HG03460 (cell line): ENCODE data around the gene LRMDA.

Source experiments
- ATAC-seq: cut with Tn5 transposase; IDR thresholded peaks from one replicate; pipeline ENCODE4 v1.9.1; 2021; ENCODE audit not compliant: unreplicated experiment

Gene LRMDA

DNA sequence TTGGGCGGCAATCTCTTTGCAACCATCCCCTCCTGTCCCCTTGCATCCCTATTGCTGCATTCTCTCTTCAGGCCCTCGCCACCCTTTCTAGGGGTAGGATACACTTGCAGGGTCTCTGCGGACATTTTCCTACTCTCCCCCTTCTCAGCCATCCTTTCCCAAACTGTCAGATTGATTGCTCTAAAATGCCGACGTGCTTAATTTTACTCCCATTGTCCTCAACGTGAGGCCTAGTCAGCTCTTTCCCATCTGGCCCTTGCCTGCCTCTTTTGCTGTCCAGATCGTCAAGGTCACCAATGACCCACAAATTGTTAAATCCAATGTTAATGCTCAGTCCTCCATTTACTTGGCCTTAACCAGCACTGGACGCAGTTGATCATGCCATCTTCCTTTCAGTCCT is 12.7 kb upstream of the LRMDA start:
- no peak for ATAC-seq

DNA sequence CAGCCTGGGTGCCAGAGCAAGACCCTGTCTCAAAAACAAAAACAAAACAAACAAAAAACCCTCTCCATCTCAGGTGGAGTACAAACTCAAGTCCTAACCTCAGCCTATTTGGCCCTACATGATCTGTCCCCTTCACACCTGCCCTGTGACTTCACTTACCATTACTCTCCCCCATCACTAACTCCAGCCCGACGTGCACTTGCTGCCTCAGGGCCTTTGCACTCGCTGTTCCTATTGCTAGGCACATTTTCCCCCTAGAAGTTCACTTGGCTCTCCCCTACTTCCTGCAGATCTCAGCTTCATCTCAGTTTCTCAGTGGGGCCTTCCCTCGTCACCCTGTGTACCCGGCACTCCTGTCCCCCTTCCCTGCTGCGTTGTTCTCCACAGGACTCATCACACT is 8.5 kb upstream of the LRMDA start:
- no peak for ATAC-seq

GRCh38 chr10:75424571-75424970 is 6.9 kb upstream of the LRMDA start:
- no peak for ATAC-seq

DNA sequence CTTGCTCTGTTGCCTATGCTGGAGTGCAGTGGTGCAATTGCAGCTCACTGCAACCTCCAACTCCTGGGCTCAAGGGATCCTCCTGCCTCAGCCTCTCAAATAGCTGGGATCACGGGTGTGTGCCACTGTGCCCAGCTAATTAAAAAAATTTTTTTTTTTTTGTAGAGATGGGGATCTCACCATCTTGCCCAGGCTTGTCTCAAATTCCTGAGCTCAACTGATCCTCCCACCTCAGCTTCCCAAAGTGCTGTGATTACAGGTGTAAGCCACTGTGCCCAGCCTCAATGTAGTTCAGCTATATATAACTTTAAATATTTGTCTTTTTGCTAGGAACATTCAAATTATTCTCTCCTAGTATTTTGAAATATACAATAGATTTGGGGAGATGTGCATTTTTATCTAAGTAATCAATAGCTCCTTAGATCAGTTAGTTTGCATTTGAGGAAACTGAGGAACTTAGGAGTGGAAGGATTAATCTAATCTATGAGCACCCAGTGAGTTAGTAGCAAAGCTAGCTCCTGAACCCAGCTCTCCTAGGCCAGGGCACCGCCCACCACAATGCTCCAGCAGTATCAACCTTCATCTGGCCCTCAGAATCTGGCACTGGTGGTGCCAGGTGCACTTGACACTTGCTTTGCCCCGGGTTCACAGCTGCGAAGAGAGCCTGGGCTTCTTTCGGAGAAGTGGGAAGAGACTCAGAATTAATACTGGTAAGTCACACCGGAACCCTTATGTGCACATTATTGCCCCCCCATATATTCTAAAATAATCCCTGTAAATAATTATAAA is 5.9 kb upstream of the LRMDA start:
- no peak for ATAC-seq

DNA sequence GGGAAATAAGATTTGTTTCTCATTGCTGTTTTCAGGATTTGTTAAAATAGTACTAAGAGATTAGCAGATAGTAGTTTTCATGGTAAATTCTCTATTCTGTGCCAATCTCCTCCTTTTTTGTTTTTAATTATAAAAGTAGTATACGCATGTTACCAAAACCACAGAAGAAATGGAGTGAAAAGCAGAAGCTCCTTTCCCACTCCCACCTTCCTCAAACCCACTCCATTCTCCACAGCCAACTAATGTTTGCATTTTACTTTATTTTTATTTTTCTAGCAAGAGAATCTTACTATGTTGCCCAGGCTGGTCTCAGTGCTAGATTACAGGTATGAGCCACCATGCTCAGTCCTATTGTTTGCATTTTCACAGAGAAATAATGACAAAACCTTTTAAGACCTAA is 4.5 kb upstream of the LRMDA start:
- no peak for ATAC-seq

DNA sequence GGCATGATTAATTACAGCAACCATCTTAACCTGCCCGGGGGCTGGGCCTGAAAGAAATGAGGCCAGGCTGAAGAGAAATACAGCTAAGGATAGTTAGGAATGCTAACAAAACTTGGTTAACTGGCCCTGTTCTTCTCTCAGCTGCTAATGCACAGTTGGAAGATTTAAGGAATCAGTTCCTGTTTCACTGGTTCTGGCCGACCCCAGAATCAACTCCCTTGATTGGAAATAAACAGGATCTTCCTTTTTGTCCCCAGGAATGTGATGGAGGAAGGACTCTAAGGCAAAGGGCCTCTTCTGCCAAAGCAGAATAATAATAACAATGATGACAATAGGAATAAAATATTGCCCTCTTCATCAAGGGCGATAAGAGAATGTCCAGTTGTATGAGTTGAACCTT is 3.5 kb upstream of the LRMDA start:
- no peak for ATAC-seq

DNA sequence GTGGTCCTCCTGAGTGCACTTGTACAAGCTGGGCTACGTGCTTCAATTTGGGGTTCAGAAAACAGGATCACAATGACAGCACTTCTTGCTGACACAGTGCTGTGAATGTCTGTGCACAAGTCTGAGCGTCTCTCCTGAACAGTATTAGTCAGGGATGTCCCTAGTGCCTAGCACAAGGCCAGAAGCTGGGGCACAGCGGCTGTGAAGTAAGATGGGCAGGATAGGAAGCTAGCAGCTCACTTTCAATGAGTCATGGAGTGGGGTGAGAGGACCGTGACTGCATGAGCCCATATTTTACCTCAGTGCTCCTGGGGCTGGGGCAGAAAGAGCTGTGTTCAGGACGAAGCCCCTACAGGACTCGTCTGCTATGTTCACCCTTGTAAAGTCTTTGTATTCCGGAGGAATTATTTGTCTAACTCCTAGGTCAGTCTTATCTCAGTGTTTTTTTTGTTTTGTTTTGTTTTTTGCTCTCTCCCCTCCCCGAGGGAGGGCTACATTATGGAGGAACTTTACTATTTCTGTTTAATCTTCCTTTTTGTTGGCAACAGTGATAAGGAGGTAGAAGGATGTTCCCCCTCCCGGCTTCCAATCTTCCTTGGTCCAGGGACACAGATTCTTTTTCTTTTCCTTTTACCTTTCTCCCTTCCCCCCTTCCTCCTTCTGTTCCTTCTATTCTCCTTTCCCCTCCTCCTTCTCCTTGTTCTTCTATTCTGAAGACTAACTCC is 2.8 kb upstream of the LRMDA start:
- no peak for ATAC-seq

- ATAC-seq: no peak
Observed at GRCh38 chr10:75429159-75429827, 2.1 kb upstream of the LRMDA start.

DNA sequence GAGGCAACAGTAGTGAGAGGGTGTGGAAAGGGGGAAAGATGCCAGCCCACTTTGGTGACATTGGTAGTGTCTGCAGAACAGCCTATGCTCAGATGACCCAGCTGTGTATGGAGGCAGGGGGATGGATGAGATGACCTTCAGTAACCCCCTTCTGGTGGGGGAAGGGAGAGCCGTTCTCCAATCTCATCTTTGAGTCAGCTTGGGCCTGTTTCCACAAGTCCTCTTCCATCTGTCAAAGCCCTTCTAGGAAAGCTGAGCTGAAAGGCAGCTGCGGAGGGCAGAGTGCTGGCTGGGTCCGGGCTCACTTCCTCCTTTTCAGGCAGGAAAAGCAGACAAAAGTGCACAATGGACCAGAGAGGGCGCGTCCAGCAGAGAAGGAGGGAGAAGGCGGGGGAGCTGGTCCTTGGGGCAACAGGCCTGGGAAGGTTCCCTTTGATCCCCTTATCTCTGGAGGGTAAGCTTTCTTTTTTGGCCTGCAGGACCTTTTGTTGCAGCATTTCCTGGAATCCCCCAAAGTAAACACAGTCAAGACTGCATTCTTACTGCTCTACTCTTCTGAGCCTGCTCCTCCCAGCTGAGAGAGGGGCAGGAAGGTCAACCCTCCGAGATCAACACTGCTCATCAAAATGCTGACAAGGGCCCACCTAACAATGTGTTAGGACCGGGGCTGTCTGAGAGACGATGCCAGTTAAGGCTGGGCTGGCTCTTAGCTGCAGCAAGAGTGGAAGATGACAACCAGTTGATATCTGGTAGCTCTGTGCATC is 1.2 kb upstream of the LRMDA start:
- ATAC-seq: no peak

- ATAC-seq: no peak
Observed at GRCh38 chr10:75432176-75432575, 752 bp downstream of the LRMDA start.

DNA sequence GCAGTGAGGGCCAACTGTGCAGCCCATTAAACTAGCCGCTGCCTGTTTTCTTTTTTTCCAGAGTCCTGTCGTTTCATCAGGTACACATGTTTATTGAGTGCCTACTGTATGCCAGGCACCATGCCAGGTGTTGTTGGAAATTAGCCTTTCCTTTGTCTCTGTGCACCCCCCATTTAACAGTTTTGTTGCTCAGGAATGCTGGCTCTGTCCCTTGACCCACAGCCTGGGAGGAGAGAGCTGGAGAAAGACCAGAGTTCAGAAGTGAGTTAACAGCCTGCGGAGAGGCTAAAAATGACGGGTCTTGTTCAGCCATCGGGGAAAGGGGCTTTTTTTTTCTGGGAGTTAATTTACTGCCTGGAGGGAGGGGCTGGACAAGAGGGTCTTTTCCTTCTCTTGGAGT is 1.3 kb downstream of the LRMDA start:
- ATAC-seq: no peak

DNA sequence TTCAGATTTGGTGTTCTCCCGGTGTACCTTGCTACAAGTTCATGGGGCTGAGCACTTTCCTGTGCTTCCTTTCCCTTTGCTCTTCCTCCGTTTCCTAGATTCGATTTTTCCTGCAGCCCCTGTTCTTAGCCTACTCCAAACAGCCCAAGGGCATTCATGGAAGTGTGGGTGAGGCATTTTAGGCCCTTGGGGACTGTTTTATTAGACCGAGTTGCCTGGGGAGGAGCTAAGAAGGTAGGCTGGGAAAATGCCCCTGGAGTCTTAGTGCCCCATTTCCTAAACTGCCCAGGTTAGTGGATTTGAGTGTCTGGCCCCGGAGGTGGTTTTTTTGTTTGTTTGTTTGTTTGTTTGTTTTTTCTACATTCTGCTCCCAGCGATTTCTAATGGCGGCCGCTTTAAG is 1.8 kb downstream of the LRMDA start:
- no peak for ATAC-seq

GRCh38 chr10:75434291-75434690 is 2.9 kb downstream of the LRMDA start:
- no peak for ATAC-seq

- ATAC-seq: no peak
Observed at GRCh38 chr10:75435291-75435690, 3.9 kb downstream of the LRMDA start.

DNA sequence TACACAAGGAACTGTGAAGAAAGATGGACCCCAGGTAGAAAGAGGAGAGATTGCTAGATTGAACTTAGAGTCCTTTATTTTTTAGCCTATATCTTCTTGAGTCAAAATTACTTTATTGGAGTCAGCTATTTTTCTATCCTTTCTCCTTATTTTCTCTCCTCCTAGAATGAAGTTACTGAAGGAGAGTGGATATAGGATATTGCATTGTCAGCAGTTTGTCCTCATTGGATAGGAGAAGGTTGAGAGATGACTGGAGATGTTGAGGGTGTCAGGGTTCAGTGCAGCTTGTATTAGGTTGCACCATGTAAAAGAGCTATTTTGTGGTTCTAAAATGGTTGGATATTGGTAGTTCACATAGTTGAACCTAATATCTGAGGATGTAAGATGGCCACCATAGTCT is 5.5 kb downstream of the LRMDA start:
- ATAC-seq: no peak

DNA sequence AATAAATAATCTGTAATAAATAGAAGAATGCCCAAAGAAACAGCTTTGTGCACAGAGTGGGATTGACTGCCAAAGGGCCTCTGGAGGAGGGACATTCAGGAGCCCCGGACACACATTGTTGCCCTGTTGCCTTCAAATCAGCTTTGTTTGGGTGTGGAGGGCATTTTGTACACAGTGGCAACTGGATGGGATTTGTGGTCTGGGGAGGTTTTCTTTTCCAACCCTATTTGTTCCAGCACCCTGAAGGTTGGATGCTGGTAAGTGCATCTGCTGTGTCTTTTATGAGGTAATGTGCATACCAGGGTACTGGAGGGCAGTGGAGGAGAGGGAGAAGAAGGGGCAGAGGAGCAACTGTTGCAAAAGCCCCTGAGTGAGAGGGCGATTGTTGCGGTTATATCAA is 6.3 kb downstream of the LRMDA start:
- ATAC-seq: no peak

DNA sequence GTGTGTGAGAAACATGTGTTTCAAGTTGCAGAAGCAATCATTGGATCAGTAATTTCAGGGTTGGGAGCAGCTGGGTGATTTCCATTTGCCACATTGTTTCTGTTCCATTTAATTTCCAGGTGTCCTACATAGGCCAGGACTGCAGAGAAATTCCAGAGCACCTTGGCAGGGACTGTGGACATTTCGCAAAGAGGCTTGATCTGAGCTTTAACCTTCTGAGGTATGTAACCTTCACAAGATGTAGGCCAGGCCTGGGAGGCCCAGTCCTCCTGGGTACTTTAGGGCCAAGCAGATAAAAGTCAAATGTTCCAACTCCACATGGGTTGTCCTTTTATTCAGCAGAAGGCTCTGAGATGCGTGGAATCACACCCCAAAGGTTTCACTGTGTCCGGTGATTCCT is 6.9 kb downstream of the LRMDA start:
- ATAC-seq: no peak

DNA sequence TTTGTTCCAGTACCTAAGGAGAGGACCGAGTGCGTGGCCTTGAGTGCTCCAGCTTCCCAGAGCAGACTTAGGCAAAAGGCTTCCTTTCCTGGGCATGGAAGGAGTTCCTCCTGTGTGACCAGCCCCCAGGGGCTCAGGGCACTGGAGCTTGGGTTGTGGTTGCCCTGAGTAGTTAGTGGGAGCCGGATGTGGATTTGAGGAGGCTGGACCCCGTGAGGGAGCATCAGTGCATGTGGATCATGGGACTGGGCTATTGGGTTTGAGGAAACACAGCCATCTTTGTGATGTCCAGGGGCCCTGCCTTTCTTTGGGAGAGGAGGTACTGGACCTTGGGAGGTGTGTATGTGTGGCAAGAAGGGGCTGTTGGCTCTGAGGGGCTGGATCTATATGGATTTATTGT is 8.4 kb downstream of the LRMDA start:
- ATAC-seq: no peak

- no peak for ATAC-seq
Observed at GRCh38 chr10:75440271-75440793, 8.9 kb downstream of the LRMDA start.

GRCh38 chr10:75441196-75441595 is 9.8 kb downstream of the LRMDA start:
- no peak for ATAC-seq

- ATAC-seq: no peak
Observed at GRCh38 chr10:75441682-75442081, 10.3 kb downstream of the LRMDA start.
